Breast epithelium (tissue), 3 donors: ENCODE results near the gene MIF.

Source experiments
- CTCF ChIP-seq, 3 donors: fragments of 450-650 bp; IDR thresholded peaks; one replicate each; pipeline ENCODE4 v1.5.1; 2016 to 2017; ENCODE audit warnings: antibody characterized with exemption in 3 of 3, mild to moderate bottlenecking in 3 of 3, moderate library complexity in 3 of 3
- POLR2AphosphoS5 ChIP-seq, 3 donors: sonication (generic); formaldehyde crosslinking; IDR thresholded peaks; one replicate each; pipeline ENCODE4 v1.6.1; 2017; ENCODE audit warnings: antibody characterized with exemption in 3 of 3

GRCh38 chr22:23897320-23897719, 3.1 kb downstream of the MIF start:
- TF ChIP-seq CTCF (IDR thresholded peaks at IDR 0.05) (no peak), POLR2AphosphoS5 (IDR thresholded peaks at IDR 0.05) (no peak)
